Activated naive CD8-positive, alpha-beta T cell treated with anti-CD3 and anti-CD28 coated beads, Interleukin-2, amount 10 ng/mL, durations not matched to agents 7 days and 5 days (primary cell): ENCODE data around the gene JARID2. TPM values are rescaled to one million over a fixed set of nuclear protein-coding genes. Genes with fewer than 3 reads are reported as not detected.

Experiments
- ATAC-seq: fragments of 150-1000 bp; cut with Tn5 transposase; one replicate; pipeline ENCODE4 v1.10.0; 2021; ENCODE audit warnings: low read depth, moderate library complexity
- POLR2A ChIA-PET: fragments of 350-600 bp; sonication (Branson Sonifier 250); formaldehyde crosslinking; loops from one replicate; lab custom pipeline; 2021; ENCODE audit warnings: antibody characterized with exemption; lab: Charles Lee
- DNase-seq: peaks from one replicate; pipeline ENCODE4 v3.0.0; 2021
- H3K27ac Mint-ChIP-seq: one replicate; pipeline ENCODE4 v1.8.0; 2022; ENCODE audit warnings: mild to moderate bottlenecking, mixed read lengths
- H3K27me3 Mint-ChIP-seq: one replicate; pipeline ENCODE4 v1.8.0; 2022; ENCODE audit warnings: mild to moderate bottlenecking, moderate library complexity, mixed read lengths
- H3K36me3 Mint-ChIP-seq: one replicate; pipeline ENCODE4 v1.8.0; 2021; ENCODE audit warnings: mild to moderate bottlenecking, mixed read lengths
- H3K4me1 Mint-ChIP-seq: one replicate; pipeline ENCODE4 v1.8.0; 2021; ENCODE audit warnings: mixed read lengths
- H3K4me3 Mint-ChIP-seq: one replicate; pipeline ENCODE4 v1.8.0; 2022; ENCODE audit warnings: mild to moderate bottlenecking, moderate library complexity, mixed read lengths
- H3K9me3 Mint-ChIP-seq: one replicate; pipeline ENCODE4 v1.8.0; 2021; ENCODE audit warnings: mixed read lengths
- total RNA-seq, 2 experiments: library from RNA; stranded (reverse); gene quantifications; one replicate each; pipeline ENCODE4 v1.2.3, GENCODE V29; 2021

JARID2 gene
- total RNA-seq, 2 experiments from 2014 or later: 30.0 to 31.5 TPM

DNA sequence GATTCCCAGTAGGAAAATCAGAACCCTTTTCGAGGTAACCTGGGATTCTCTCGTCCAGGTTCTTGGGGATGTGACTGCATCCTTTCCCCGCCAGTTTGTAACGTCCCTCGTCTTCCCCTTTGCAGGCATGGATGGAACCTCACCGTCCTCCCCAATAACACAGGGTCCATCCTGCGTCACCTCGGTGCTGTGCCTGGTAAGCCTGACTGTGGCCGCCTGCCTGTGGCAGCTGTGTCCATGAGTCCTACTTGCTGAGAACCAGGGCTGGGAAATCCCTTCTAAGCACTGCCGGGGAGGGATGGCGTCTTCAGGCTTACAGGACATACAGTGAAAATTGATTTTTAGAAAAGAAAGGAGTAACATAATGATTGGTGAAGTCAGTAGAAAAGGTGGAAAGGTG, 261.4 kb downstream of the JARID2 start:
- POLR2A ChIA-PET: no interaction called here
- Mint-ChIP-seq H3K9me3 (no peaks in the 10 kb centered on the region), H3K4me1 (no peaks in the 10 kb centered on the region), H3K36me3 (peaks cover 3% of the 10 kb centered on the region), H3K27me3 (no peaks in the 10 kb centered on the region), H3K4me3 (no peak overlapping the region), H3K27ac (no peak overlapping the region)
- peak; percentile 15 for DNase-seq
- no peak for ATAC-seq

- DNase-seq (peak; percentile 10), ATAC-seq (no peak)
- Mint-ChIP-seq H3K27me3 (no peaks in the 10 kb centered on the region), H3K4me3 (no peak overlapping the region), H3K27ac (no peak overlapping the region), H3K9me3 (no peaks in the 10 kb centered on the region), H3K36me3 (peaks cover 3% of the 10 kb centered on the region), H3K4me1 (no peaks in the 10 kb centered on the region)
- POLR2A ChIA-PET: no interaction called here
Observed at GRCh38 chr6:15507746-15508145, 261.9 kb downstream of the JARID2 start.

GRCh38 chr6:15508441-15508871, 262.6 kb downstream of the JARID2 start:
- no peaks in the 10 kb centered on the region for H3K27me3 Mint-ChIP-seq
- H3K4me3 Mint-ChIP-seq: no peak overlapping the region
- ATAC-seq (no peak), DNase-seq (no peak)
- no peaks in the 10 kb centered on the region for H3K4me1 Mint-ChIP-seq
- POLR2A ChIA-PET: no interaction called here
- no peaks in the 10 kb centered on the region for H3K9me3 Mint-ChIP-seq
- H3K27ac Mint-ChIP-seq: no peak overlapping the region
- peaks cover 3% of the 10 kb centered on the region for H3K36me3 Mint-ChIP-seq

GRCh38 chr6:15508931-15509330, 263.1 kb downstream of the JARID2 start:
- Mint-ChIP-seq H3K27me3 (no peaks in the 10 kb centered on the region), H3K36me3 (peaks cover 3% of the 10 kb centered on the region), H3K4me1 (no peaks in the 10 kb centered on the region), H3K27ac (no peak overlapping the region), H3K4me3 (no peak overlapping the region), H3K9me3 (no peaks in the 10 kb centered on the region)
- no peak for DNase-seq
- no peak for ATAC-seq
- POLR2A ChIA-PET: no interaction called here

GRCh38 chr6:15509335-15509933, 263.6 kb downstream of the JARID2 start:
- H3K36me3 Mint-ChIP-seq: peaks cover 5% of the 10 kb centered on the region
- ATAC-seq (no peak), DNase-seq (no peak)
- H3K4me3 Mint-ChIP-seq: no peak overlapping the region
- peak overlapping the region; percentile 20 for H3K27ac Mint-ChIP-seq
- H3K4me1 Mint-ChIP-seq: peaks cover under 1% of the 10 kb centered on the region
- H3K27me3 Mint-ChIP-seq: no peaks in the 10 kb centered on the region
- POLR2A ChIA-PET: no interaction called here
- no peaks in the 10 kb centered on the region for H3K9me3 Mint-ChIP-seq

GRCh38 chr6:15510121-15510520, 264.3 kb downstream of the JARID2 start:
- ATAC-seq (no peak), DNase-seq (no peak)
- H3K27me3 Mint-ChIP-seq: no peaks in the 10 kb centered on the region
- H3K27ac Mint-ChIP-seq: peak overlapping the region; percentile 20
- H3K9me3 Mint-ChIP-seq: no peaks in the 10 kb centered on the region
- H3K4me3 Mint-ChIP-seq: no peak overlapping the region
- POLR2A ChIA-PET: no interaction called here
- H3K4me1 Mint-ChIP-seq: peaks cover 4% of the 10 kb centered on the region
- peaks cover 11% of the 10 kb centered on the region for H3K36me3 Mint-ChIP-seq

DNA sequence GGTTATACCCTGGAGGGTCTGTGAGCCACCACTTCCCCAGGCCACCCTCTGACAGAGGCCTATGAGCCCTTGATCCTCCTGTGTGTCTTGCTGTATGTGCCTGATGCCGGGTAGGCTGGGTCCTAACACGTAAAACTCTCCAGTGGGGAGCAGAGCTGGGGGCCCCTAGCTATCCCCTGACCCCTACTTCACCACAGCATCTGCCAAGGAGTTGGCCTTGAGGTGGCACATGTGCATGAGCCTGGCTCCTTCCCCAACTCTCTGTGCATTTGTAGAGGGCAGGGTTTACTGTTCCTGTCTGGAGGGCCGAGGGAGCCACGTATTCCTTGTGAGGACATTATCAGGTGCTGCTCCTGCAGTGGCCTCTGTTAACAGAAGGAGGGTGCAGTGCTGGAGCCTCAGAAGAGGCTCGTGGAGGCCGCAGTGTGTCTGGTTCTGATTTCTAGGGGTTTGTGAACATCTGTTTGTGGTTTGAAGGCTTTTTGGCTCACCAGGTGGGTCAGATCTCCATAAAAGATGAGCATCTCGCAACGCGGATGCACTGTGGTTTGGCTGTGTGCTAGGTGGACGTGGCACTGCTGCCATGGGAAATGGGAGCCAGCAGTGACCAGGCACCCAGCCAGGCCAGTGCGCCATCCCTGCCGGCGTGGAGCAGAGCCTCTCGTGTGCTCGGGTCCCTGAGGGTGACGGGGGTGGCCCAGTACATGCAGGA, 264.8 kb downstream of the JARID2 start:
- Mint-ChIP-seq H3K36me3 (peaks cover 12% of the 10 kb centered on the region), H3K9me3 (no peaks in the 10 kb centered on the region), H3K27ac (peak overlapping the region; percentile 20), H3K4me1 (peaks cover 6% of the 10 kb centered on the region), H3K27me3 (no peaks in the 10 kb centered on the region), H3K4me3 (no peak overlapping the region)
- ATAC-seq (no peak), DNase-seq (no peak)
- POLR2A ChIA-PET: no interaction called here

- Mint-ChIP-seq H3K4me1 (peaks cover 6% of the 10 kb centered on the region), H3K27ac (no peak overlapping the region), H3K27me3 (no peaks in the 10 kb centered on the region), H3K9me3 (no peaks in the 10 kb centered on the region), H3K36me3 (peaks cover 15% of the 10 kb centered on the region), H3K4me3 (no peak overlapping the region)
- POLR2A ChIA-PET: no interaction called here
- no peak for ATAC-seq
- no peak for DNase-seq
Observed at GRCh38 chr6:15511248-15512125, 265.6 kb downstream of the JARID2 start.

DNA sequence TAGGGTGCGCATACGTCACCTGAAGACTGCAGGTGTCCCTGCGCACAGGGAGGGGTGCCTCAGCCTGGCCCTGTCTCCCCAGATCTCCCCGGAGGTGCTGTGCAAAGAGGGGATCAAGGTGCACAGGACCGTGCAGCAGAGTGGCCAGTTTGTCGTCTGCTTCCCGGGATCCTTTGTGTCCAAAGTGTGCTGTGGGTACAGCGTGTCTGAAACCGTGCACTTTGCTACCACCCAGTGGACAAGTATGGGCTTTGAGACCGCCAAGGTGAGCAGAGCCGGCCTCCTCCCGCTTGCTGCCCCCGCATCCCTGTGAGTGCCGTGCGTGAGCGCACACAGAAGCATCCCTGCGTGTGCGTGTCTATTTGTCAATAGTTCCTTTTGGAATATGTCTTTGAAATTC, 266.3 kb downstream of the JARID2 start:
- H3K4me1 Mint-ChIP-seq: peaks cover 6% of the 10 kb centered on the region
- H3K27me3 Mint-ChIP-seq: no peaks in the 10 kb centered on the region

GRCh38 chr6:15512721-15513120, 266.9 kb downstream of the JARID2 start:
- Mint-ChIP-seq H3K9me3 (no peaks in the 10 kb centered on the region), H3K36me3 (peaks cover 12% of the 10 kb centered on the region)
- POLR2A ChIA-PET: no interaction called here

More for the DNA sequence above, 266.3 kb downstream of the JARID2 start:
- H3K36me3 Mint-ChIP-seq: peaks cover 15% of the 10 kb centered on the region
- no peak overlapping the region for H3K4me3 Mint-ChIP-seq
- H3K9me3 Mint-ChIP-seq: no peaks in the 10 kb centered on the region
- DNase-seq (no peak), ATAC-seq (no peak)
- H3K27ac Mint-ChIP-seq: no peak overlapping the region
- POLR2A ChIA-PET: no interaction called here

GRCh38 chr6:15513131-15513771, 267.4 kb downstream of the JARID2 start:
- peaks cover 12% of the 10 kb centered on the region for H3K36me3 Mint-ChIP-seq
- ATAC-seq: no peak

More at GRCh38 chr6:15512721-15513120, 266.9 kb downstream of the JARID2 start:
- Mint-ChIP-seq H3K4me1 (peaks cover 6% of the 10 kb centered on the region), H3K27ac (no peak overlapping the region), H3K4me3 (no peak overlapping the region), H3K27me3 (no peaks in the 10 kb centered on the region)
- DNase-seq (no peak), ATAC-seq (no peak)

GRCh38 chr6:15513801-15514711, 268.2 kb downstream of the JARID2 start:
- no peaks in the 10 kb centered on the region for H3K27me3 Mint-ChIP-seq
- no peak overlapping the region for H3K4me3 Mint-ChIP-seq
- H3K27ac Mint-ChIP-seq: peak overlapping the region; percentile 42
- POLR2A ChIA-PET: no interaction called here
- H3K4me1 Mint-ChIP-seq: peaks cover 6% of the 10 kb centered on the region
- no peak for DNase-seq
- no peak for ATAC-seq
- H3K9me3 Mint-ChIP-seq: no peaks in the 10 kb centered on the region
- H3K36me3 Mint-ChIP-seq: peaks cover 12% of the 10 kb centered on the region

More at GRCh38 chr6:15513131-15513771, 267.4 kb downstream of the JARID2 start:
- Mint-ChIP-seq H3K4me3 (no peak overlapping the region), H3K9me3 (no peaks in the 10 kb centered on the region), H3K4me1 (peaks cover 6% of the 10 kb centered on the region), H3K27me3 (no peaks in the 10 kb centered on the region), H3K27ac (no peak overlapping the region)
- POLR2A ChIA-PET: no interaction called here
- DNase-seq: no peak
